ENCODE data around the gene LGALS1. TPM values are rescaled to one million over a fixed set of nuclear protein-coding genes. Genes with fewer than 3 reads are reported as not detected.
"Not testable (repeated sequence)": the region's sequence is repeated elsewhere in the genome, so short reads cannot be mapped to it uniquely, and the experiment has no call there.

Gene LGALS1
- total RNA-seq, 4 donors from 2014 or later = 110 to 347 (median 232) TPM

DNA sequence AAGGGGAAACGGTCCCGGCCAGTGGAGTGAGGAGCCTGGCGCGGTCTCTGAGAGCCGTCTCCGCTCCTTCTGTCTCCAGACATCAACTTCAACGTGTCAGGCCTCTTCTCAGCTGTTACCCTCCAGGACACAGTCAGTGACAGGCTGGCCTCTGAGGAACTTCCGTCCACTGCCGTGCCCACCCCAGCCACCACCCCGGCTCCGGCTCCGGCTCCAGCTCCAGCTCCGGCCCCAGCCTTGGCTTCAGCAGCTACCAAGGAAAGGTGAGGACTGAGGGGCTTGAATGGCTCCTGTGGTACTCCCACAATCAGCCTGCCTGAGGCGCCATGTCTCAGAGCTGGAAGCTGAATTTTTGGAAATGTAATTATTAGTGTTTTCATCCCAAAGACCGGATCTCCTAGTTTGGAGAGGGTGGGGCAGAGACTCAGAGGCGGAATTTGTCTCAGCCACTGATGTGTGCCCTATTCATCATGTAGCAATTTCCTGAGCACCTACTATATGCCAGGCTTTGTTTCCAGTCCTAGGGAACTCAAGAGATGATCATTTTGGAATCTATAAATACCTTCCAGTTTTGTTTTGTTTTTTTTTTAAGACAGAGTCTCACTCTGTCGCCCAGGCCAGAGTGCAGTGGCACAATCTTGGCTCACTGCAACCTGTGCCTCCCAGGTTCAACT is 24.8 kb upstream of the LGALS1 start:
- intact Hi-C loops (cut with DNase I; ENCODE audit: low total_unique reads) = no loop called here
- WGBS, 2 donors = 95 to 96% methylated on average over 17 of the region's 17 CpGs

DNA sequence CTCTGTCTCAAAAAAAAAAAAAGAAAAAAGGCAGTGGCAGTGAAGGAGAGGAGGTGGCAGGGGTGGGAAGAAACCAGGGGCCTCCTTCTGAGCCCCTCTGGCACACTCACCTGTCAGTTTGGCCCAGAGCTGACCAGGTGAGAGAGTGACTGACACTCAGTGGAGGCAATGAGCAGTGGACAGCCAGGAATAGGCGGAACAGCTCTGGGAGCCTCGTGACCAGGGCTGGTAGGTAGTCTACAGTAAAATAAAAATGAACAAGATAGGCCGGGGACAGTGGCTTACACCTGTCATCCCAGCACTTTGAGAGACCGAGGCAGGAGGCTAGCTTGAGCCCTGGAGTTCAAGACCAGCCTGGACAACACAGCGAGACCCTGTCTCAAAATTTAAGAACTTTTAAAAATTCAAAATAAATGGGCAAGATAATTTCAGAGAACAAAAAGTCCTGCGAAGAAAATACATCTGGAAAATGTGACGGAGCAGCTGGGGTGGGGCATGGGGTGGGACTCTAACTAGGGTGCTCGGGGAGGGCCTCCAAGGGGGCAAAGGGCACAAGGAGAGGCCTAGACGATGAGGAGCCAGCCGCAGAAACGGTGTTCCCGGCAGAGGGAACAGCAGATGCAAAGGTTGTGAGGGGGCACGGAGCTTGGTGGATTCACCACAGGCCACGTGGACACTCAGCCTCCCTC is 20.7 kb upstream of the LGALS1 start:
- DNase-seq (ENCODE audit: low spot score in 2 of 2) = no peak
- intact Hi-C loops (cut with DNase I; ENCODE audit: low total_unique reads) = no loop called here
- no peak overlapping the region for H3K4me3 ChIP-seq (ENCODE audit: low read depth, poor library complexity, severe bottlenecking)
- WGBS, 2 donors = 75 to 87% methylated on average over 14 of the region's 14 CpGs
- no peak for TF ChIP-seq POLR2A (IDR thresholded peaks at IDR 0.05)
- TF ChIP-seq, protein P1, sequence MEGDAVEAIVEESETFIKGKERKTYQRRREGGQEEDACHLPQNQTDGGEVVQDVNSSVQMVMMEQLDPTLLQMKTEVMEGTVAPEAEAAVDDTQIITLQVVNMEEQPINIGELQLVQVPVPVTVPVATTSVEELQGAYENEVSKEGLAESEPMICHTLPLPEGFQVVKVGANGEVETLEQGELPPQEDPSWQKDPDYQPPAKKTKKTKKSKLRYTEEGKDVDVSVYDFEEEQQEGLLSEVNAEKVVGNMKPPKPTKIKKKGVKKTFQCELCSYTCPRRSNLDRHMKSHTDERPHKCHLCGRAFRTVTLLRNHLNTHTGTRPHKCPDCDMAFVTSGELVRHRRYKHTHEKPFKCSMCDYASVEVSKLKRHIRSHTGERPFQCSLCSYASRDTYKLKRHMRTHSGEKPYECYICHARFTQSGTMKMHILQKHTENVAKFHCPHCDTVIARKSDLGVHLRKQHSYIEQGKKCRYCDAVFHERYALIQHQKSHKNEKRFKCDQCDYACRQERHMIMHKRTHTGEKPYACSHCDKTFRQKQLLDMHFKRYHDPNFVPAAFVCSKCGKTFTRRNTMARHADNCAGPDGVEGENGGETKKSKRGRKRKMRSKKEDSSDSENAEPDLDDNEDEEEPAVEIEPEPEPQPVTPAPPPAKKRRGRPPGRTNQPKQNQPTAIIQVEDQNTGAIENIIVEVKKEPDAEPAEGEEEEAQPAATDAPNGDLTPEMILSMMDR (IDR thresholded peaks at IDR 0.05) = no peak

More for the DNA sequence above, 24.8 kb upstream of the LGALS1 start:
- DNase-seq (ENCODE audit: low spot score in 2 of 2) = no peak
- TF ChIP-seq, protein P1 (IDR thresholded peaks at IDR 0.05) = no peak
- TF ChIP-seq POLR2A (IDR thresholded peaks at IDR 0.05) = no peak
- H3K4me3 ChIP-seq (ENCODE audit: low read depth, poor library complexity, severe bottlenecking) = no peak overlapping the region

DNA sequence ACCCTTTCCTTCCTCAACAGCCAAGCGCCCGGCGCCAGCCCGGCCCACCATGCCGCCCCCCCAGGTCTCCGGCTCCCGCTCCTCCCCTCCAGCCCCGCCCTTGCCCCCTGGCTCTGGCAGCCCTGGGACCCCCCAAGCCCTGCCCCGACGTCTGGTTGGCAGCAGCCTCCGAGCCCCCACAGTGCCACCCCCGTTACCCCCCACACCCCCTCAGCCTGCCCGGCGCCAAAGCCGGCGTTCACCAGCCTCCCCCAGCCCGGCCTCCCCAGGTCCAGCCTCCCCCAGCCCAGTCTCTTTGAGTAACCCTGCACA is 20.2 kb upstream of the LGALS1 start:
- WGBS, 2 donors = 85 to 89% methylated on average over 11 to 17 of the region's 17 CpGs
- DNase-seq (ENCODE audit: low spot score in 2 of 2) = no peak
- TF ChIP-seq, protein P1 (IDR thresholded peaks at IDR 0.05) = no peak
- no peak for TF ChIP-seq POLR2A (IDR thresholded peaks at IDR 0.05)
- intact Hi-C loops (cut with DNase I; ENCODE audit: low total_unique reads) = no loop called here
- H3K4me3 ChIP-seq (ENCODE audit: low read depth, poor library complexity, severe bottlenecking) = no peak overlapping the region

DNA sequence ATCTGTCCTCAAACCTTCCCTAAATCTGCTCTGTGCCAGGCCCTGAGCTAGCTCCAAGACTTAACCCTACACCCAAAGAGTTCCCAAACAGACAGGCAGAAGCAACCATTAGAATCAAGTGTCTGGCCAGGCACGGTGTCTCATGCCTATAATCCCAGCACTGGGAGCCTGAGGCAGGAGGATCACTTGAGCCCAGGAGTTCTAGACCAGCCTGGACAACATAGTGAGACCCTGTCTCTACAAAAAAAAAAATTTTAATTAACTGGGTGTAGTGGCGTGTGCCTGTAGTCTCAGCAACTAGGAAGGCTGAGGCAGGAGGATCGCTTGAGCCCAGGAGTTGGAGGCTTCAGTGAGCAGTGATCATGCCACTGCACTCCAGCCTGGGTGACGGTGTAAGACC is 18.9 kb upstream of the LGALS1 start:
- intact Hi-C loops (cut with DNase I; ENCODE audit: low total_unique reads); H3K4me3 ChIP-seq (ENCODE audit: low read depth, poor library complexity, severe bottlenecking); DNase-seq (ENCODE audit: low spot score in 2 of 2): not testable (repeated sequence)
- WGBS, 2 donors = 89 to 90% methylated on average over 4 of the region's 4 CpGs

DNA sequence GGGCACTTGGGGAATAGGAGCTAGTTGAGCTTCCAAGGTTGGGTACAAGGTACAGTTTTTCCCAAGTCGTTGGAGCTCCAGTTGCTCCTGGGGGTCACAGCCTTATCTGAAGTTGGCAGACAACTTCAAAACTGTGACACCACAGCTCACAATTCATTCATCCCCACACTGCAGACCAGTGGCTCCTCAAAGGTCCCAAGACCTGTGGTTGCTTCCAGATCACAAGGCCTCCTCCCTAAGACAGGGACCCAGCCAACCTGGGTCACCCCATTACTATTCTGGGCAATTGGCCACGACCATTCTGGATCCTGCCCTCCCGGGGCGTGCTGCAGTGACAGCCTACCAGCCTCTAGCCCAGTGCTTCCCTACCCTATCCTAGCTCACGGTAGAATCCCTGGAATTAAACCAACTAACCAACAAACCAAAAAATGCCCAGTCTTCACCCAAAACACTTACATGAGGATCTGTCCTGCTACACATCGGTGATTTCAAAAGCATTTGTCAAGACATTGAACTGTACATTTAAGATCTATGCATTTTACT is 17.8 kb upstream of the LGALS1 start:
- WGBS, 2 donors = 14 to 17% methylated on average over 6 of the region's 6 CpGs
- TF ChIP-seq, protein P1 (IDR thresholded peaks at IDR 0.05) = no peak
- no peak for TF ChIP-seq POLR2A (IDR thresholded peaks at IDR 0.05)
- H3K4me3 ChIP-seq (ENCODE audit: low read depth, poor library complexity, severe bottlenecking) = no peak overlapping the region
- intact Hi-C loops (cut with DNase I; ENCODE audit: low total_unique reads) = no loop called here
- DNase-seq (ENCODE audit: low spot score in 2 of 2) = no peak

Data from lower leg skin (tissue), 4 donors.